RPMI7951 (cell line): ENCODE data around the gene MDP1. TPM values are rescaled to one million over a fixed set of nuclear protein-coding genes. Genes with fewer than 3 reads are reported as not detected.
"Not testable (repeated sequence)": the region's sequence is repeated elsewhere in the genome, so short reads cannot be mapped to it uniquely, and the experiment has no call there.

Source experiments
- DNase-seq: peaks from one replicate; pipeline ENCODE4 v3.0.0-alpha.2; 2012; ENCODE audit warnings: low read depth
- total RNA-seq: library from RNA; depleted of rRNA; stranded (reverse); fragments of >200 nt; shearing (Covaris generic); gene quantifications from 2 replicates; pipeline ENCODE4 v1.2.3, GENCODE V29; 2014

Gene MDP1
- total RNA-seq, 1 experiment from 2014 or later, result 23.3 TPM

DNA sequence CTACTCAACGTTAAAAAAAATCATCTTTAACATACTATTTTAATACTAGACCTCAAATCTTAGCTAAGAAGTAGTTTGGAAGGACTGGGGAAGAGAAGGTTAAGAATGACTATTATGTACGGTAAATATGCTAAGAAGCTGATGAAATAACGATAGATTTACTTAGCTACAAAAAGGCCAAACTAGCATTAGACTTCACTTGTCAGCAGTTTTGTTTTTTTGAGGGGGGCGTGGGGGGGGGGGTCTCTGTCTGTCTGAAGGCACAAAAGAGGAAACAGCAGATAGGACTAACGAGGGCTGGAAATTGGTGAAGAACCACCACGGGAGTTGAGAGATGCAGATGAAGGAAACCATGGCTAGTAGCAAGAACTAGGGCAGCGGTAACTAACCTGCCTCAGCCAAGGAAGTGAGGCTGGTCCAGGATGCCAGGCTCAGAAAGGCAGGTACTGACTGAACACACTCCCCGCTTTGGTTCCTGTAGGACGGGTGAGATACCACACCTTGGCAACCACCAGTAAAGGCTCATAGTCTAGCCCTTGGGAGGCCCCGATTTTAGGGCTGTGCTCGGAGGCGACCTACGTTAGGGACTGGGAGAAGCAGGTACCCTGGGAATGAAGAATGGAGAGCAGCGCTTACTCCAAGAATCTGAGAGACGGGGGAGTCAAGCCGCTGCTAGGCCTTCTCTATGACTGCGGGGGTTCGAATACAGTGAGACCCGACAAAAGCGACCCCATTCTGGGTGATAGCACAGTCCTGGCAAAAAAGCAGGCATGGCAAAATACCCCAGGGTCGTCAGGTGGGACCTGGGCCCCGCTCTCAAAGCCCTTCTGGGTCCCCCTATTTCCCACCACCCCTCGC lies 15.6 kb upstream of the MDP1 start:
- DNase-seq, result no peak

DNA sequence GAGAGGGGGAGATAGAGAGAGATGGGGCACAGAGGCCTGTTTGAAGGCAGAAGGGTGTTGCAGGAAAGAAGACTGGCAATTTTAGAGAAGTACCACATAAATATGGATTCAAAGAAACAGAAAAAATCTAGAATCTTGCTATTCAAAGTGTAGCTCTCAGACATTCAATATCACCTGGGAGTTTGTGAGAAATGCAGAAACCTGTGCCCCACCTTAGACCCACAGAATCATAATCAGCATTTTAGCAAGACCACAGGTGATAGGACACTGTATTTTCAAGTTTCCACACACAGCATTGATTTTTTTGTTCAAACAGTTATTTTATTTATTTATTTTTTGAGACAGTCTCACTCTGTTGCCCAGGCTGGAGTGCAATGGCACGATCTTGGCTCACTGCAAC lies 13.0 kb upstream of the MDP1 start:
- no peak for DNase-seq

DNA sequence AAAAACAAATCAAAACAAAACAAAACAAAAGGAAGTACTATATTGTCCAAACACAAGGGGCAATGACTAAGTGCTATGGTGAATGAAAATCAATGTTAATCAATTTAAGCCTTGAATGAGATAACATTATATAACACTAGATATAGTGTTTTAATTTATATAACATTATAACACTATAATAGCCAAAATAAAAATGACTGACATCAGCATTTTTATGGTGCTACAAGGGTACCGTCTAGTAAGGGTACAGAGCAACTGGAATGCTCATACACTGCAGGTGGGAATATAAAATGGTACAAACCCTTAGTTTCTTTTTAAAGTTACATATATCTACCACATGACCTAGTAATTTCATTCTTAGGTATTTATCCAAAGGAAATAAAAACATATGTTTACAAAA lies 10.6 kb upstream of the MDP1 start:
- DNase-seq, result no peak

DNA sequence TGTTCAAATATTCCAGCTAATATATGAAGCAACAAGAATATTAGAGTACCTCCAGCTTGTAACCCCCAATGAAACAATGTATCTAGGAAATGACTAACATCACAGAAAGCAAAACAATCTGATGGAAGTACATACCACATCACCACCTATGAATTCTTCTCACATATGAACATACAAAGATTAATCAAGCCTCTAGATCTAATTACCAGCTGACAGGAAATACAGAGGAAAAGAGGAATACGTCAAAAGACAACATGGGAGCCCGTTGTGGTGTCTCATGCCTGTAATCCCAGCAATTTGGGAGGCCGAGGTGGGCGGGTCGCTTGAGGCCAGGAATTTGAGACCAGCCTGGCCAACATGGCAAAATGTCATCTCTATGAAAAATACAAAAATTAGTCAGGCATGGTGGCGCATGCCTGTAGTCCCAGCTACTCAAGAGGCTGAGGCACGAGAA lies 8.8 kb upstream of the MDP1 start:
- no peak for DNase-seq

DNA sequence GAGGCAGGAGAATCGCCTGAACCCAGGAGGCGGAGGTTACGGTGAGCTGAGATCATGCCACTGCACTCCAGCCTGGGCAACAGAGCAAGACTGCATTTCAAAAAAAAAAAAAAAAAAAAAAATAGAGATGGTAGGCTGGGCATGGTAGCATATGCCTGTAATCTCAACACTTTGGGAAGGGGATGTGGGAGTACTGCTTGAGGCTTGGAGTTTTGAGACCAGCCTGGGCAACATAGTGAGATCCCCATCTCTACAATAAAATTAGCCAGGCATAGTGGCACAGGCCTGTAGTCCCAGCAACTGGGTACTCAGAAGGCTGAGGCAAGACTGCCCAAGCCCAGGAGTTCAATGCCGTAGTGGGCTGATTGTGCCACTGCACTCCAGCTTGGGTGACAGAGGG lies 7.1 kb upstream of the MDP1 start:
- not testable (repeated sequence) for DNase-seq

DNA sequence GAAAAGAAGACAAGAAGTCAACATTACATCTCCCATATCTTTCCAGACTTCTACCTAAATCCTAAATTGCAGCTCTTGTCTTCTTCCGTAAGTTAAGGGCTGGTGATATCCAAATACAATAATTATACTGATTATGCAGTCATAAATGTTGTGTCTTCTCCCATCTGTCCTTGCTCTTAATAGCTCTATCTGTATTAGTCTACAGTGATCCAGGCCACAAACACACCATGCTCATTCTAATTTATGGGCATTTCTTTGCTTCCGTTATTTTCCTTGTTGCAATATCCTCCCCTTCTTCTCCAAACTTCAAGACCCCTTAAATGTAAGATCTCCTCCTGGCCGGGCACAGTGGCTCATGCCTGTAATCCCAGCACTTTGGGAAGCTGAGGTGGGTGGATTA lies 3.7 kb upstream of the MDP1 start:
- no peak for DNase-seq

DNA sequence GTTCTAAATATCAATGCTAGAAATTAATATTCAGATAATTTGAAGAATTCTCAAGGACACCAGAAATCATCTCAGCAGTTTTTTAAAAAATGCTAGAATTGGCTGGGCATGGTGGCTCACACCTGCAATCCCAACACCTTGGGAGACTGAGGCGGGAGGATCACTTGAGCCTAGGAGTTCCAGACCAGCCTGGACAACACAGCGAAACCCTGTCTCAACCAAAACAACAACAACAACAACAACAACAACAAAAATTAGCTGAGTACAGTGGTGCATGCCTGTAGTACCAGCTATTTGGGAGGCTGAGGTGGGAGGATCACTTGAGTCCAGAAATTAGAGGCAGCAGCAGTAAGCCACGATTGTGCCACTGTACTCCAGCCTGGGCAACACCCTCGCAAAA lies 3.2 kb upstream of the MDP1 start:
- no peak for DNase-seq

DNA sequence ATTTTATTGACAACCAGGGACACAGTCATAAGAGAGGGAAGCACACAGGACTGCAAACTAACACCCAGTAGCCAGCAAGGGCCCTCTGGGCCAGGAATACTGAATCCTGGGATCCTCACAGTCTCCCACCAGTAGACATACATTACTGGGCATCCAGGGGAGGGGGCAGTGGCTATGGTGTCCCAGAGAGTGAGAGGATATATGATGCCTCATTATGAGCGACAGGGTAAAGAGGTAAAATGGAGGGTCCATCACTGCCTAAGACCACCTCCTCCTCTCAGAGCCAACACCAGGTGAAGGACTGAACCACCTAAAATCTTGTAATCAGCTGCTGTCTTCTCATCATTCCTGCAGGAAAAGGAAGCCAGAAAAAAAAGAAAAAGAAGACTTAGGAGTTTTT lies 1.0 kb upstream of the MDP1 start:
- not testable (repeated sequence) for DNase-seq

DNA sequence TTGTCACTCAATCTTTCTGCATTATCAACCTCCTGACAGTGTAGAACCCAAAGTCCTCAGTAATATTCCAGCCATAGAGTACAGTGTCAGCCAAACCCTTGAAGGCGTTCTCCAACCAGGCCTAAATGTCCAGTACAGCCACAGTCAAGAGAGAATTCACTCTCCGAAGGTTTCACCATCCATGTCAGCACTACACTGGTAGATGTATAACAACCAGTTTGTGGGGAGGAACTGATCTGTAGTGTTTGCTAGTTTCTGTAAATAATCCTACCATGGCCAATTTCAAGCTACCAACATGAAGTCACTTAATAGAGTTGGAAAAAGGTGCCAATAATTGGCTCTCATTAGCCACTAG lies 456 bp upstream of the MDP1 start:
- no peak for DNase-seq

DNA sequence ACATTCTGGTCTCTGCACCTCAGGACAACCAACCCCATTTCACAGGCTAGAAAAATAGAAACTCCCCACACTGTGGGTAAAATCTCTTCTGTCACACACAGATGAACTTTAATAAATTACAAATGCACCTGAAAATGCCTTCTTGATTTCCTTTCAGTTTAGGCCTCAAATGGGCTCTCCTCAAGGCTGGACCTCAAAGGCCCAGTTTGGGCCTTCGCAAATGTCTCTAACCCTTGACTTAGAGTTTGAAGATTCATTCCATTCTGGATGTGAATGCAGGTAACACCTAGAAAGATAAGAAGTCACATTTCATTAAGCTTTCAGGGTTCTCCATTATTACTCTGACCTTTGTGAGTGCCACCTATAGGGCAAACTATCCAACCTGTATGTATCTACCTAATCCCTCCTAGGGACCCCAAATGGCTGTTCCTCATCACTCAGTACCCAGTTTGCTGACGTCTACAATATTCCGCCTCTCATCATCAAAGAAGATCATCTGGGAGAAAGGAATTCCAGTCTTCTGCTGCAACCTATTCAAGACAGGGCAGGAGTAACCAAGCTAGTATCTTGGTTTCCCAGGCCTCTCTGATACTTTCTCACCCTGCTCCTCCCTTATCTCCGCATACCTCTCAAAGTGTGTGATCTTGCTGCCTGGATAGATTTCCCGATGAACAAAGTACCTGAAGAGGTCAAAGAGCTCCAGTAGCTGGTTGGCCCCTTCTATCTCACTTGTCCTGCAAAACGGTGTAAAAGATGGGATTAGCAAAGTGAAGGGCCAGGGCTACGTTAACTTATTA lies 1.8 kb downstream of the MDP1 start:
- DNase-seq, result no peak

DNA sequence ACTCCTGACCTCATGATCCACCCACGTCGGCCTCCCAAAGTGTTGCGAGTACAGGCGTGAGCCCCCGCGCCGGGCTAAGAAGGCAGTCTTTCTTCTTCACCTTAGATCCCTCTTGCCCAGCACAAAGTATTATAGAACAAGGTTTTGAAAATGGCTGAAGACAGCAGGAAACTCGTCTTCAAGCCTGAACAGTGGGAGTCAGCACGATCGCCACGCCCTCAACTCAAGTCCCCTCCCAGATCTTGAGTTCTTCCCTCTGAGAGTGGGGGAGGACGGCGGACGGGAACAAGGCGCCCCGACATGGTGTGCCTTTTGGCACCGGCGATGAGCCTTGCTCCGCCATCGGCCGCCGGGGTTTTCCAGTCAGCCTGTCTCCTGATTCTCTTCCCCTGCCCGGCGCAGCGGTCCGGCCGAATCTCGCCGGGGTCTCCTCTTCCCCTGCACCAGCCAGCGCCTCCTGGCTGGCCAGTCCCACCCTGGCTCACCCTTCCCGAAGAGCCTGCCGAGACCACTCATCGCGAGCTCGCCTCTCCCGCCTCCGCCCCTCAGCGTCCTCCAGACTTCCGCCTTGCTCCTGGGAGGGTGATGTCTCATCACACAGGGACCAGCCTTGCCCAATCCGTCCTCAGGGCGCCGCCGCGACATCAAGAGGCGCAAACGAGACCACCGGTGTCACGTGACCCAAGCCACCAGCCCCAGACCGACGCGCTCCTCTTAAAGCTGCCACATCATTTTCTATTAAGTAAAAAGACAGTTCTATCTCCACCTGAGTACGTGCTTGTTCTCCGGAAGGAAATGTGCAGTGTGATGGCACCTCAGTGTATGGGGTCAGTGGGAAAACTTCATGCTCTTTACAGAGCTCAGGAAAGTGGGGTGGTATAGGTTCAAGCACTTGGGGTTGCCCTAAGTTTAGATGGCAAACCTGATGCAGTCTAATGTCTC lies 2.7 kb downstream of the MDP1 start, which contains the start of gene CHMP4A:
Gene CHMP4A, minus strand, starts transcription at position 565 of the 942 bp plus-strand sequence. Its CDS starts 49 bp downstream, at position 516.
- peak; percentile 97 for DNase-seq

DNA sequence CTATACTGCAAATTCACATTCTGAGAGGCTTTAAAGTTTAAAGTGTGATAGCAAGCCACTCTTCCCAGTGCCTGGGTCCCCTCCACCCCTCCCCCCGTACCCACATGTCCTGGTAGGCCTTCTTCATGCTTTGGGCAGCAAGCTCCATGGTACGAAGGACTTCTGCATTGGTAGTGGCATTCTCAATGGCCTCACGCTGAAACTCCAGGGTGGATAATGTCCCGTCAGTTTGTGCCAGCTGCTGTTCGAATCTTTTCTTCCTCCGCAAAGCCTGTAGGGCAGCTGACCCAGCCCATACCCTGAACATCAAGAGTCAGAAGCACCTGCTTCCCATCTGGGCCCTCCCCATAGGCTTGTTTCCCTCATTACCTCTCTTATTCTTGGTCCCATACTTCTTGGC lies 4.6 kb downstream of the MDP1 start:
- no peak for DNase-seq

DNA sequence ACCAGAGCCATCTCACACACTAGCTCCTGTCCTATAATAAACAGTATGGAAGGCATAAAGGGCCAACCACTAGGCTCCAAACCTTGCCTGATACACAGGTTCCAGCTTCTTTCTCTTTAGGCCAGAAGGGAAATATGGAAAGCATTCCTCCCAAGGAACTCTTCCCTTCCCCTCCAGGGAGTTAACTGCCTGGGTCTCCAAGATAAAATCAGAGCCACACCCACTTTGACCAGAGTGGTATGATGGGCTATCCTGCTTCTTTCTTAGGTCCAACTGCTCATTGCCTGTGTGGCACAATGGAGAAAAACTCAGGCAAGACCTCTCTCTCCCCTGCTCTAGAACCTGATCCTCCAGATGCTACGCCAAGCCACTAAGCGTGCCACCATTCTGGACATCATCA lies 8.2 kb downstream of the MDP1 start:
- DNase-seq, result no peak

DNA sequence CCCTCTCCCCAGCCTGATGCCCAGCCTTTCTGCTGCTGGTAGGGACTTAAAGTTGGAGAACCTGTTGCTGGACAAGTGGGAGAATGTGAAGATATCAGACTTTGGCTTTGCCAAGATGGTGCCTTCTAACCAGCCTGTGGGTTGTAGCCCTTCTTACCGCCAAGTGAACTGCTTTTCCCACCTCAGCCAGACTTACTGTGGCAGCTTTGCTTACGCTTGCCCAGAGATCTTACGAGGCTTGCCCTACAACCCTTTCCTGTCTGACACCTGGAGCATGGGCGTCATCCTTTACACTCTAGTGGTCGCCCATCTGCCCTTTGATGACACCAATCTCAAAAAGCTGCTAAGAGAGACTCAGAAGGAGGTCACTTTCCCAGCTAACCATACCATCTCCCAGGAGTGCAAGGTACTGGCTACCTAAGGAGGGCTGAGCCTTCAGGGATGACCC lies 8.7 kb downstream of the MDP1 start:
- DNase-seq, result no peak

DNA sequence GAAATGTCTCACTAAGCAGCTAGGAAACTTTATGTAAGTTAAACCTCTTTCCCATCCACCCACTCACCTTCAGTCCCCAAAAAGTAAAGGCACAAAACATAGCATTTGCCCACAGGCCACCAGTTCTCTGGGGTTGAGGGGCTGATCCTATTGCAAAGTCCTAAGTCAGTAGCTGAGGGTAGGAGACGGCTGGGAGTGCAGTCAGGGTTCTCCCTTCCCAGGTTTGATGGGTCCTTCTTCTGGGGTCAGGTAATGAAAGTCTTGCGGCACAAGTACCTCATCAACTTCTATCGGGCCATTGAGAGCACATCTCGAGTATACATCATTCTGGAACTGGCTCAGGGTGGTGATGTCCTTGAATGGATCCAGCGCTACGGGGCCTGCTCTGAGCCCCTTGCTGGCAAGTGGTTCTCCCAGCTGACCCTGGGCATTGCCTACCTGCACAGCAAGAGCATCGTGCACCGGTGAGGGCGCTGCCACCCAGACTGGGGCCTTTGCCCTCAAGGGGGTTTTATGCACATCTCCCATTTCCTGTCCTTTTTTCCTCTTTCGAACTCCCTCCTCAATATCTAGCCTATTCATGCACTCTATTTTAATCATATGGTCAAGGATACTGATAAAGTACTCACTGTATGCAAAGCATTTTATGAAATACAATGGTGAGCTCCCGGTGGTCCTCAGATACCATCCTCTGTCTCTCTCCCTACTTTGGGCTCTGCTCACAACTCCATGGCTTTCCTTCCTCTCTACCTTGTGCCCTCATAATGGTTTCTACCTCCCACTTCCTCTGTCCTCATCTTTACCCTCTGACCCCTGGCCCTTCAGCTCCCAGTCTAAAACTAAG lies 9.4 kb downstream of the MDP1 start:
- DNase-seq, result no peak

DNA sequence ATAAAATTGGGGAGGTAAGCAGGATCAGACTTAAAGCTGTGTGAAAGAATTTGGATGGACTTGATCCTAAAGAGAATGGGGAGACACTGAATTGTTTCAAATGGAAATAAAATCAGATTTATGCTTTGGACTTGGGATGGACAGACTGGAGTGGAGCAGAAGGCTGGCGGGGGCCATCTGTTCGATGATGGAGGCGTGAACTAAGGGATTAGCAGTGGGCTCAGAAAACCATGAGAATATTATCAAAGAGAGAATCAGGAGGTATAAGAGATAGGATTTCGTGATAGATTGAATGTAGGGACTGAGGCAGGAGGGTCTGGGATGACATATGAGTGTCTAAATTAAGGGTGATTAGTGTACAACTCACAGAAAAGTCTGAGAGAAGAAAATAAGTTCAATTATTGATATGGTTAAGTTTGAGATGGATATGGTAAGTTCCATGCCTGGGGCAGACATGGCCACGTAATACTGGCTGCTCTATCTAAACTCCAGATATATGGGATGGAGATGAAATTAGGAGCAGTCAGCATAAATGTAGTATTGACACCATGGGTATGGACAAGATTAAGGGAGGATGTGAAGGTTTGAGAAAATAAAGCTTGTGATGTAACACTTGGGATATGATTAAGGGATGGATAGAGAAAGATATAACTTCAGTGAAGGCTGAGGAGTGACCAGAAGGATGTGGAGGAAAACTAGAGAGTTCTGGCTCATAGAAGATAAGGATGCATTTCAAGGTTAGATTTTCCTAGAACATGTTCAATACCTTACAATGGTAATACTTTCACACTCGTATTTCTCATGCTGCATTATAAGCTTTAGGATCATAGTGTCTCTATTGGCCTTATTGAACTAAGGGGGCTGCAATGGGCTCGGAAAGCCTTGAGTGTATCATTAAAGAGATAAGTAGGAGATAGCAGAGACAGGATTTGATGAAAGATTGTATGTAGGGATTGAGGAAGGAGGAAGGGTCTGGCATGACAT lies 11.4 kb downstream of the MDP1 start:
- no peak for DNase-seq

DNA sequence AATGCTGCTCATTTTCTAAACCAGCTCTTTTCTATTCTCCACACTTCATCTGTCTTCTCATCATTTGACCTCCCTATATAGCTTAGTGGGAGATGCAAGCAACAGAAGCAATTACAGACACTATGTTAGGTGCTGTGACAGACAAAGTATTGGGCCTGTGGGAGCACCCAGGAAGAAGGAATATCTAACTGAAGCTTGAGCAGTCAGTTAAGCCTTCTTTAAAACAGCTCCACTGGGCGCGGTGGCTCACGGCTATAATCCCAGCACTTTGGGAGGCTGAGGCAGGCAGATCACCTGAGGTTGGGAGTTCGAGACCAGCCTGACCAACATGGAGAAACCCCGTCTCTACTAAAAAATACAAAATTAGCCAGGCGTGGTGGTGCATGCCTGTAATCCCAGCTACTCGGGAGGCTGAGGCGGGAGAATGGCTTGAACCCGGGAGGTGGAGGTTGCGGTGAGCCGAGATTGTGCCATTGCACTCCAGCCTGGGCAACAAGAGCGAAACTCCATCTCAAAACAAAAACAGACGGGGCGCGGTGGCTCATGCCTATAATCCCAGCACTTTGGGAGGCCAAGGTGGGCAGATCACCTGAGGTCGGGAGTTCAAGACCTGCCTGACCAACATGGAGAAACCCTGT lies 12.5 kb downstream of the MDP1 start:
- not testable (repeated sequence) for DNase-seq

DNA sequence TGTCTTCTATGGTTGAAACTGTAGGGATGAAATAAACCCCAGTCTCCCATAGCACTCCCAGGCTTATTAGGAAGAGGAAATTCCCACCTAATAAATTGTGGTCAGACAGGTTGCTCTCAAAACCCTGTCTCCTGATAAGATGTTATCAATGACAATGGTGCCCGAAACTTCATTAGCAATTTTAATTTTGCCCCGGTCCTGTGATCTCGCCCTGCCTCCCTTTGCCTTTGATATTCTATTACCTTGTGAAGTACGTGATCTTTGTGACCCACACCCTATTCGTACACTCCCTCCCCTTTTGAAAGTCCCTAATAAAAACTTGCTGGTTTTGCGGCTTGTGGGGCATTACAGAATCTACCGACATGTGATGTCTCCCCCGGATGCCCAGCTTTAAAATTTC lies 13.3 kb downstream of the MDP1 start:
- DNase-seq, result not testable (repeated sequence)
